SK-N-SH treated with all-trans-retinoic acid at 6 μM for 48 hours (cell line): Measurements from ENCODE around the gene DDX52.
"Not testable (repeated sequence)": the region's sequence is repeated elsewhere in the genome, so short reads cannot be mapped to it uniquely, and the experiment has no call there.

Experiments used
- ATAC-seq: fragments of 200-7000 bp; cut with Tn5 transposase; 3 replicates; pipeline ENCODE4 v1.9.1; 2020; ENCODE audit warnings: mild to moderate bottlenecking, moderate library complexity
- ARNTL ChIP-seq: fragments of 450-650 bp; formaldehyde crosslinking; IDR thresholded peaks from 2 replicates; pipeline ENCODE4 v1.5.0; 2020; ENCODE audit warnings: low read depth, mild to moderate bottlenecking, moderate library complexity, borderline replicate concordance
- BACH2 ChIP-seq: fragments of 250-450 bp; sonication (Bioruptor Pico); IDR thresholded peaks from 2 replicates; pipeline ENCODE4 v1.9.0; 2021; ENCODE audit warnings: mild to moderate bottlenecking, borderline replicate concordance
- CREB5 ChIP-seq: fragments of 250-450 bp; sonication (Bioruptor Pico); IDR thresholded peaks from 2 replicates; pipeline ENCODE4 v1.5.1; 2020; ENCODE audit warnings: low read depth, mild to moderate bottlenecking, moderate library complexity
- CSDC2 ChIP-seq: fragments of 250-450 bp; sonication (Bioruptor Pico); IDR thresholded peaks from 2 replicates; pipeline ENCODE4 v1.5.0; 2020; ENCODE audit warnings: mild to moderate bottlenecking, moderate library complexity
- ESRRG ChIP-seq: fragments of 250-450 bp; sonication (Bioruptor Pico); IDR thresholded peaks from 2 replicates; pipeline ENCODE4 v1.6.1; 2021; ENCODE audit warnings: mild to moderate bottlenecking
- GLIS3 ChIP-seq: fragments of 250-450 bp; sonication (Bioruptor Pico); IDR thresholded peaks from 2 replicates; pipeline ENCODE4 v1.5.0; 2020; ENCODE audit warnings: mild to moderate bottlenecking, moderate library complexity
- ISL1 ChIP-seq: fragments of 250-450 bp; sonication (Bioruptor Pico); IDR thresholded peaks from 2 replicates; pipeline ENCODE4 v2.1.2; 2022; ENCODE audit warnings: mild to moderate bottlenecking, moderate library complexity
- OSR1 ChIP-seq: fragments of 250-450 bp; sonication (Bioruptor Pico); IDR thresholded peaks from 2 replicates; pipeline ENCODE4 v1.8.0; 2022; ENCODE audit warnings: moderate library complexity, mild to moderate bottlenecking, inconsistent platforms
- POU6F1 ChIP-seq: fragments of 250-450 bp; sonication (Bioruptor Pico); IDR thresholded peaks from 2 replicates; pipeline ENCODE4 v1.8.0; 2021; ENCODE audit warnings: low read depth, mild to moderate bottlenecking, moderate library complexity, borderline replicate concordance
- PPARA ChIP-seq: fragments of 250-450 bp; sonication (Bioruptor Pico); IDR thresholded peaks from 2 replicates; pipeline ENCODE4 v1.5.0; 2020; ENCODE audit warnings: mild to moderate bottlenecking, borderline replicate concordance
- RARB ChIP-seq: fragments of 250-450 bp; sonication (Bioruptor Pico); IDR thresholded peaks from 2 replicates; pipeline ENCODE4 v1.8.0; 2021; ENCODE audit warnings: mild to moderate bottlenecking, moderate library complexity
- SNAI2 ChIP-seq: fragments of 250-450 bp; sonication (Bioruptor Pico); IDR thresholded peaks from 2 replicates; pipeline ENCODE4 v1.5.0; 2020; ENCODE audit warnings: mild to moderate bottlenecking, moderate library complexity
- TCF4 ChIP-seq: fragments of 250-450 bp; sonication (Bioruptor Pico); IDR thresholded peaks from 2 replicates; pipeline ENCODE4 v1.8.0; 2021; ENCODE audit warnings: mild to moderate bottlenecking, moderate library complexity, borderline replicate concordance
- TOX ChIP-seq: fragments of 250-450 bp; sonication (Bioruptor Pico); IDR thresholded peaks from 2 replicates; pipeline ENCODE4 v1.8.0; 2021; ENCODE audit warnings: mild to moderate bottlenecking, moderate library complexity, borderline replicate concordance
- TSHZ2 ChIP-seq: fragments of 250-450 bp; sonication (Bioruptor Pico); IDR thresholded peaks from 2 replicates; pipeline ENCODE4 v1.5.0; 2020; ENCODE audit warnings: mild to moderate bottlenecking, moderate library complexity
- ZC3H10 ChIP-seq: fragments of 250-450 bp; sonication (Bioruptor Pico); IDR thresholded peaks from 2 replicates; pipeline ENCODE4 v1.5.1; 2021; ENCODE audit warnings: mild to moderate bottlenecking, moderate library complexity
- ZFP3 ChIP-seq: fragments of 250-450 bp; sonication (Bioruptor Pico); IDR thresholded peaks from 2 replicates; pipeline ENCODE4 v1.5.0; 2020; ENCODE audit warnings: mild to moderate bottlenecking, moderate library complexity
- ZFP30 ChIP-seq: fragments of 450-650 bp; formaldehyde crosslinking; IDR thresholded peaks from 2 replicates; pipeline ENCODE4 v1.5.0; 2022; ENCODE audit warnings: mild to moderate bottlenecking, moderate library complexity
- ZNF70 ChIP-seq: fragments of 450-650 bp; formaldehyde crosslinking; IDR thresholded peaks from 2 replicates; pipeline ENCODE4 v1.5.0; 2020; ENCODE audit warnings: mild to moderate bottlenecking, moderate library complexity
- ZNF8 ChIP-seq: fragments of 450-650 bp; formaldehyde crosslinking; IDR thresholded peaks from 2 replicates; pipeline ENCODE4 v1.5.0; 2020; ENCODE audit warnings: mild to moderate bottlenecking, moderate library complexity
- TF ChIP-seq, protein P1 (sequence below): fragments of 250-450 bp; sonication (Bioruptor Pico); IDR thresholded peaks from 2 replicates; pipeline ENCODE4 v1.8.0; 2020; ENCODE audit warnings: mild to moderate bottlenecking, moderate library complexity, borderline replicate concordance
- TF ChIP-seq, protein P2 (sequence below): fragments of 250-450 bp; sonication (Bioruptor Pico); IDR thresholded peaks from 2 replicates; pipeline ENCODE4 v1.5.1; 2021; ENCODE audit warnings: mild to moderate bottlenecking, moderate library complexity

Gene DDX52

DNA sequence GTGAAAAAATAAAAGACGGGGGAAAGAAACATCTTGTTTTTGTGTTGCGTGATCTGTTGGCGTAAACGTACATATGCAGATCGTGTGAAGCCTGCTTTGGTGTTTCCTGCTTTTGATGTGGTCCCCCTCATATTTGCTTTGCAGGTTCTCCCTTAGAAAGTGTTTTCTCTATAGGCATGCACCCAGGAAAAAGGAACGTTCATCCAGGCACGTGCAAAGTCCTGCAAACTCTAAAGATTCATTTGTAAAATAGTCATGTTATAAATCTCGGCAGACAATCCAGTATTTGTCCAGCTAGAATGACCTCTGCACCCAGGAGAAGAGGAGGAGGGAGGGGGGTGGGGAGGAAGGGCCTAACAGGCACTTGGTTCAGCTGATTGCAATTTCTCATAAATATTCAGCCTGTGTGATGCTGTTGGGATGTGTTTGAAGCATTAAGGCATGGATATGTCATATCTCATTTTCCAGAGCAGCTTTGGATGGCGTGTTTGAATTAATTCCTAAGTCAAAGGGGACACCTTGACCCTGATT is 40.3 kb upstream of the DDX52 start:
- ATAC-seq = no peak
- TF ChIP-seq, protein P1, sequence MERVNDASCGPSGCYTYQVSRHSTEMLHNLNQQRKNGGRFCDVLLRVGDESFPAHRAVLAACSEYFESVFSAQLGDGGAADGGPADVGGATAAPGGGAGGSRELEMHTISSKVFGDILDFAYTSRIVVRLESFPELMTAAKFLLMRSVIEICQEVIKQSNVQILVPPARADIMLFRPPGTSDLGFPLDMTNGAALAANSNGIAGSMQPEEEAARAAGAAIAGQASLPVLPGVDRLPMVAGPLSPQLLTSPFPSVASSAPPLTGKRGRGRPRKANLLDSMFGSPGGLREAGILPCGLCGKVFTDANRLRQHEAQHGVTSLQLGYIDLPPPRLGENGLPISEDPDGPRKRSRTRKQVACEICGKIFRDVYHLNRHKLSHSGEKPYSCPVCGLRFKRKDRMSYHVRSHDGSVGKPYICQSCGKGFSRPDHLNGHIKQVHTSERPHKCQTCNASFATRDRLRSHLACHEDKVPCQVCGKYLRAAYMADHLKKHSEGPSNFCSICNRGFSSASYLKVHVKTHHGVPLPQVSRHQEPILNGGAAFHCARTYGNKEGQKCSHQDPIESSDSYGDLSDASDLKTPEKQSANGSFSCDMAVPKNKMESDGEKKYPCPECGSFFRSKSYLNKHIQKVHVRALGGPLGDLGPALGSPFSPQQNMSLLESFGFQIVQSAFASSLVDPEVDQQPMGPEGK (CRISPR knock-in tag) = no peak
- TF ChIP-seq ISL1 (CRISPR knock-in tag) (no peak), OSR1 (CRISPR knock-in tag) (no peak), ARNTL (no peak), TOX (CRISPR knock-in tag) (no peak), PPARA (CRISPR knock-in tag) (no peak), ZNF8 (no peak), BACH2 (CRISPR knock-in tag) (no peak), CSDC2 (no peak), CREB5 (no peak), SNAI2 (no peak), ZFP3 (CRISPR knock-in tag) (no peak), TSHZ2 (CRISPR knock-in tag) (no peak), POU6F1 (CRISPR knock-in tag) (no peak), RARB (CRISPR knock-in tag) (no peak), ESRRG (no peak), ZNF70 (CRISPR knock-in tag) (no peak)
- TF ChIP-seq, protein P2, sequence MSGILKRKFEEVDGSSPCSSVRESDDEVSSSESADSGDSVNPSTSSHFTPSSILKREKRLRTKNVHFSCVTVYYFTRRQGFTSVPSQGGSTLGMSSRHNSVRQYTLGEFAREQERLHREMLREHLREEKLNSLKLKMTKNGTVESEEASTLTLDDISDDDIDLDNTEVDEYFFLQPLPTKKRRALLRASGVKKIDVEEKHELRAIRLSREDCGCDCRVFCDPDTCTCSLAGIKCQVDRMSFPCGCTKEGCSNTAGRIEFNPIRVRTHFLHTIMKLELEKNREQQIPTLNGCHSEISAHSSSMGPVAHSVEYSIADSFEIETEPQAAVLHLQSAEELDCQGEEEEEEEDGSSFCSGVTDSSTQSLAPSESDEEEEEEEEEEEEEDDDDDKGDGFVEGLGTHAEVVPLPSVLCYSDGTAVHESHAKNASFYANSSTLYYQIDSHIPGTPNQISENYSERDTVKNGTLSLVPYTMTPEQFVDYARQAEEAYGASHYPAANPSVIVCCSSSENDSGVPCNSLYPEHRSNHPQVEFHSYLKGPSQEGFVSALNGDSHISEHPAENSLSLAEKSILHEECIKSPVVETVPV (CRISPR knock-in tag) = no peak

DNA sequence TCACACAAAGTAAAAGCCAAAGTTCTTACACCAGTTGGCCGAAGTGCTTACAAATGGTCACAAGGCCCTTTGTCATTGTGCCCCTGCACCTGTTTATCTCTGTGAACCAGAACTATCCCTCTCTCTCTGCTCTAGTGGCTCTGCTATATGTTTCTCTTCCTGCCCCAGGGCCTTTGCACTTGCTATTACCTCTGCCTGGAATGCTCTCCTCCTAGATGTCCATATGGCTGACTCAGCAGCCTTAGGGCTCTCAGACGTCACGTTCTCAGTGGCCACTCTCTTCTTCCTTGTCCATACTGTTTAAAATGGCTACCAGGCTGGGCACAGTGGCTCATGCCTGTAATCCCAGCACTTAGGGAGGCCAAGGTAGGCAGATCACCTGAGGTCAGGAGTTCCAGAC is 38.8 kb upstream of the DDX52 start:
- no peak for ATAC-seq
- no peak for TF ChIP-seq GLIS3 (CRISPR knock-in tag)
- TF ChIP-seq TCF4 (CRISPR knock-in tag) = no peak

- not testable (repeated sequence) for ATAC-seq
These were observed 36.7 kb upstream of the DDX52 start for GRCh38 chr17:37679995-37680394.

GRCh38 chr17:37678036-37678435 is 34.8 kb upstream of the DDX52 start:
- no peak for ATAC-seq
- TF ChIP-seq SNAI2 (no peak), TSHZ2 (CRISPR knock-in tag) (no peak), ZFP30 (CRISPR knock-in tag) (no peak), OSR1 (CRISPR knock-in tag) (no peak), ZC3H10 (CRISPR knock-in tag) (no peak), POU6F1 (CRISPR knock-in tag) (no peak), PPARA (CRISPR knock-in tag) (no peak), ARNTL (no peak), CREB5 (no peak), TCF4 (CRISPR knock-in tag) (no peak)
